ENCODE measurements around the gene CBX4. TPM values are rescaled to one million over a fixed set of nuclear protein-coding genes. Genes with fewer than 3 reads are reported as not detected.
A peak's percentile ranks its signal among the peaks of the same experiment; 100 is the strongest.

The CBX4 gene
- total and polyA plus RNA-seq, 3 donors from 2014 or later, result 11.5 to 35.9 (median 23.5) TPM

DNA sequence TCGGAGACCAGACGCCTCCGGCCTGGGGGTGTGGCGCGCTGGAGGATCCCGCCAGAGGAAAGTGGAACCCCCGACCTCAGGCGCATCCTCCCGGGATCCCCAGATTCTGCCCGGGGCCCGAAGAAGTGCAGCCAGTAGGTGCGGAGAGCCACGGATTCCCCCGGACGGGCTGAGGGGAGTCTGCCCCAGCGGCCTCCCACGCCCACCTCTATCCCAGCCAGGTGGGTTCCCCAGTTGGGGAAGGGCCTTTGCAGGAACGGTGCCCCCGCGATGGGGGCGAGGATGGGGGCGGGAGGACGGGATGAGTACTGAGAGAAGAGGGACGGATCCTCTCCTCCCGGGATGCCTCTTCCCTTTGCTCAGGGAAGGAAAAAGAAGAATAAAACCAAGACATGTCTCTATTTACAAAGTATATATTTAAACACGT is 47.5 kb downstream of the CBX4 start:
- TF ChIP-seq POLR2A (IDR thresholded peaks at IDR 0.05), result no peak
- no peak overlapping the region for H3K27ac ChIP-seq
- H3K36me3 ChIP-seq (ENCODE audit: low read depth, missing control alignments), result no peaks in the 10 kb centered on the region
- DNase-seq, result no peak
- no peak overlapping the region for H3K4me3 ChIP-seq
- 12 to 20% methylated on average over 11 to 26 of the region's 26 CpGs for WGBS, 2 donors
- peaks cover 13% of the 10 kb centered on the region for H3K4me1 ChIP-seq
- intact Hi-C loops (cut with DNase I; ENCODE audit: low total_unique reads), result no loop called here
- no peaks in the 10 kb centered on the region for H3K9me3 ChIP-seq
- peaks cover 4% of the 10 kb centered on the region for H3K27me3 ChIP-seq

GRCh38 chr17:79790805-79791734 is 48.2 kb downstream of the CBX4 start:
- no peaks in the 10 kb centered on the region for H3K36me3 ChIP-seq (ENCODE audit: low read depth, missing control alignments)
- intact Hi-C loops (cut with DNase I; ENCODE audit: low total_unique reads), result no loop called here
- DNase-seq, result no peak

GRCh38 chr17:79789943-79790804 is 49.1 kb downstream of the CBX4 start:
- intact Hi-C loops (cut with DNase I; ENCODE audit: low total_unique reads), result no loop called here
- Histone ChIP-seq H3K36me3 (ENCODE audit: low read depth, missing control alignments) (no peaks in the 10 kb centered on the region), H3K9me3 (no peaks in the 10 kb centered on the region), H3K4me1 (peaks cover 4% of the 10 kb centered on the region), H3K27ac (no peak overlapping the region), H3K27me3 (peaks cover 4% of the 10 kb centered on the region), H3K4me3 (peak overlapping the region in 1 of 2 donors; percentile 1)
- TF ChIP-seq CTCF (IDR thresholded peaks at IDR 0.05), result peak; percentile 50 to 80 (median 74)
- no peak for TF ChIP-seq POLR2A (IDR thresholded peaks at IDR 0.05)
- DNase-seq, result no peak
- 3 to 5% methylated on average over 8 to 60 of the region's 74 CpGs for WGBS, 2 donors

More at GRCh38 chr17:79790805-79791734, 48.2 kb downstream of the CBX4 start:
- H3K27ac ChIP-seq, result no peak overlapping the region
- 10 to 15% methylated on average over 15 to 68 of the region's 68 CpGs for WGBS, 2 donors
- H3K4me3 ChIP-seq, result no peak overlapping the region
- peaks cover 9% of the 10 kb centered on the region for H3K4me1 ChIP-seq
- H3K9me3 ChIP-seq, result no peaks in the 10 kb centered on the region
- TF ChIP-seq POLR2A (IDR thresholded peaks at IDR 0.05), result no peak
- H3K27me3 ChIP-seq, result peaks cover 4% of the 10 kb centered on the region

GRCh38 chr17:79788989-79789942 is 50.0 kb downstream of the CBX4 start:
- H3K27ac ChIP-seq, result no peak overlapping the region
- TF ChIP-seq POLR2A (IDR thresholded peaks at IDR 0.05) (no peak), CTCF (IDR thresholded peaks at IDR 0.05) (no peak)
- no peak for DNase-seq
- peaks cover 4% of the 10 kb centered on the region for H3K27me3 ChIP-seq
- H3K4me3 ChIP-seq, result peak overlapping the region in 1 of 2 donors; percentile 1
- WGBS, 2 donors, result 19 to 46% methylated on average over 10 to 51 of the region's 52 CpGs
- no peaks in the 10 kb centered on the region for H3K9me3 ChIP-seq
- intact Hi-C loops (cut with DNase I; ENCODE audit: low total_unique reads), result no loop called here
- no peaks in the 10 kb centered on the region for H3K36me3 ChIP-seq (ENCODE audit: low read depth, missing control alignments)
- H3K4me1 ChIP-seq, result peaks cover 4% of the 10 kb centered on the region

DNA sequence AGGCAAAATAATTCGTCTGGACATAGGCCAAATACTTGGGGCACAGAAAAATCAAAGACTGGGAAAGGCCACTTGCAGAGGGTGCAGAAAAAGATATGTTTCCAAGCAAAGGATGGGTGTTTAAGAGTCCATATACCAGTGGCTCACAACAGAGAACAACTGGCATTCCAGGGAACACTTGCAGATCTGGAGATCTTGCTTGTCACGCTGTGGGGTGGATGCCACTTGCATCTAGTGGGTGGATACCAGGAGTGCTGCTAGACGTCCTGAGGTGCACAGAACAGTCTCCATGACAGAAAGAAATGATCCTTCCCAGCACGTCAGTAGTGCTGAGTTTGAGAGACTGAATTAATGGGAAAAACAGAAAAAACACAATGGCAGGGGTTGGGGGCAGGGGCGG is 50.8 kb downstream of the CBX4 start:
- 63 to 78% methylated on average over 5 of the region's 5 CpGs for WGBS, 2 donors
- intact Hi-C loops (cut with DNase I; ENCODE audit: low total_unique reads), result no loop called here
- Histone ChIP-seq H3K4me3 (no peak overlapping the region), H3K27ac (no peak overlapping the region), H3K4me1 (peaks cover 4% of the 10 kb centered on the region), H3K27me3 (peaks cover 4% of the 10 kb centered on the region), H3K36me3 (ENCODE audit: low read depth, missing control alignments) (no peaks in the 10 kb centered on the region), H3K9me3 (no peaks in the 10 kb centered on the region)
- DNase-seq, result no peak
- TF ChIP-seq CTCF (IDR thresholded peaks at IDR 0.05) (no peak), POLR2A (IDR thresholded peaks at IDR 0.05) (no peak)
